Loucy (cell line): ENCODE data around the gene INHBB.

Source experiments
- H2AFZ ChIP-seq: fragments of 200-600 bp; sonication (generic); 2 replicates; pipeline ENCODE4 v1.6.0; 2016; ENCODE audit warnings: antibody characterized with exemption, mild to moderate bottlenecking, low read length, moderate library complexity
- H3F3A ChIP-seq: fragments of 200-600 bp; 2 replicates; pipeline ENCODE4 v1.6.0; 2016; ENCODE audit warnings: antibody characterized with exemption, low read depth, mild to moderate bottlenecking
- H3K27me3 ChIP-seq: fragments of 200-600 bp; sonication (generic); 2 replicates; pipeline ENCODE4 v1.6.1; 2014; ENCODE audit warnings: low read length, mild to moderate bottlenecking; ENCODE audit not compliant: insufficient read depth, poor library complexity, severe bottlenecking
- H3K36me3 ChIP-seq: fragments of 200-600 bp; sonication (generic); 2 replicates; pipeline ENCODE4 v1.6.1; 2016; ENCODE audit warnings: low read length; ENCODE audit not compliant: insufficient read depth
- H3K4me1 ChIP-seq: fragments of 200-600 bp; sonication (generic); 2 replicates; pipeline ENCODE4 v1.5.1; 2014; ENCODE audit warnings: low read length, mild to moderate bottlenecking; ENCODE audit not compliant: insufficient read depth, poor library complexity, severe bottlenecking
- H3K4me2 ChIP-seq: fragments of 200-600 bp; sonication (generic); 2 replicates; pipeline ENCODE4 v1.6.0; 2014; ENCODE audit warnings: antibody characterized with exemption, low read length, low read depth, mild to moderate bottlenecking; ENCODE audit not compliant: poor library complexity, severe bottlenecking
- H3K4me3 ChIP-seq: fragments of 200-600 bp; sonication (generic); 2 replicates; pipeline ENCODE4 v1.5.1; 2014; ENCODE audit warnings: low read length, mild to moderate bottlenecking, mixed read lengths; ENCODE audit not compliant: poor library complexity, severe bottlenecking
- H3K79me2 ChIP-seq: fragments of 200-600 bp; sonication (generic); 2 replicates; pipeline ENCODE4 v1.6.1; 2014; ENCODE audit warnings: low read length; ENCODE audit not compliant: insufficient read depth
- H3K9ac ChIP-seq: fragments of 200-600 bp; sonication (generic); 2 replicates; pipeline ENCODE4 v1.6.0; 2014; ENCODE audit warnings: mild to moderate bottlenecking, low read depth, low read length, moderate library complexity; ENCODE audit not compliant: poor library complexity, severe bottlenecking
- H3K9me2 ChIP-seq: fragments of 200-600 bp; sonication (generic); replicated peaks from 2 replicates; pipeline ENCODE4 v1.6.1; 2016; ENCODE audit warnings: low read depth, low read length, mixed read lengths
- H3K9me3 ChIP-seq: fragments of 200-600 bp; sonication (generic); 2 replicates; pipeline ENCODE4 v1.6.1; 2014; ENCODE audit warnings: mild to moderate bottlenecking, antibody characterized with exemption, low read length, low read depth; ENCODE audit not compliant: insufficient read depth
- H4K20me1 ChIP-seq: fragments of 200-600 bp; sonication (generic); 2 replicates; pipeline ENCODE4 v1.6.0; 2014; ENCODE audit warnings: antibody characterized with exemption, low read length, mild to moderate bottlenecking; ENCODE audit not compliant: insufficient read depth, poor library complexity, severe bottlenecking
- CTCF ChIP-seq: fragments of 200-600 bp; sonication (generic); conservative IDR thresholded peaks from 2 replicates; pipeline ENCODE4 v1.5.1; 2014; ENCODE audit warnings: mild to moderate bottlenecking, antibody characterized with exemption, low read length
- EZH2phosphoT487 ChIP-seq: fragments of 200-600 bp; IDR thresholded peaks from 2 replicates; pipeline ENCODE4 v1.6.1; 2018; ENCODE audit warnings: antibody characterized with exemption, mild to moderate bottlenecking, moderate library complexity, borderline replicate concordance

Gene INHBB

GRCh38 chr2:120383191-120383590, 37.3 kb downstream of the INHBB start:
- Histone ChIP-seq H3K27me3 (no peaks in the 10 kb centered on the region), H3K4me1 (no peaks in the 10 kb centered on the region), H2AFZ (no peak overlapping the region), H3K9ac (no peak overlapping the region), H3K79me2 (no peaks in the 10 kb centered on the region), H3K9me3 (no peaks in the 10 kb centered on the region), H3K9me2 (no peaks in the 10 kb centered on the region), H3F3A (no peaks in the 10 kb centered on the region), H4K20me1 (no peaks in the 10 kb centered on the region), H3K36me3 (no peaks in the 10 kb centered on the region), H3K4me3 (no peak overlapping the region), H3K4me2 (no peak overlapping the region)
- TF ChIP-seq EZH2phosphoT487 (no peak), CTCF (no peak)

- Histone ChIP-seq H3K9ac (no peak overlapping the region), H3K27me3 (no peaks in the 10 kb centered on the region), H3K9me2 (no peaks in the 10 kb centered on the region), H3K79me2 (no peaks in the 10 kb centered on the region), H3K4me3 (no peak overlapping the region), H3K9me3 (no peaks in the 10 kb centered on the region), H4K20me1 (no peaks in the 10 kb centered on the region), H3K36me3 (no peaks in the 10 kb centered on the region), H3K4me1 (no peaks in the 10 kb centered on the region), H3F3A (no peaks in the 10 kb centered on the region), H3K4me2 (no peak overlapping the region), H2AFZ (no peak overlapping the region)
- no peak for TF ChIP-seq EZH2phosphoT487
- TF ChIP-seq CTCF: no peak
Measured at GRCh38 chr2:120383631-120384340, 37.9 kb downstream of the INHBB start.

- Histone ChIP-seq H4K20me1 (no peaks in the 10 kb centered on the region), H3K9me2 (no peaks in the 10 kb centered on the region), H3K79me2 (no peaks in the 10 kb centered on the region), H3K4me1 (no peaks in the 10 kb centered on the region), H3F3A (no peaks in the 10 kb centered on the region), H3K36me3 (no peaks in the 10 kb centered on the region), H3K9ac (no peak overlapping the region), H3K4me3 (no peak overlapping the region), H3K27me3 (no peaks in the 10 kb centered on the region), H3K4me2 (no peak overlapping the region), H3K9me3 (no peaks in the 10 kb centered on the region), H2AFZ (no peak overlapping the region)
- TF ChIP-seq EZH2phosphoT487 (no peak), CTCF (no peak)
Measured at GRCh38 chr2:120384486-120385354, 38.8 kb downstream of the INHBB start.
